ENCODE data around the gene GPR135.

The GPR135 gene

DNA sequence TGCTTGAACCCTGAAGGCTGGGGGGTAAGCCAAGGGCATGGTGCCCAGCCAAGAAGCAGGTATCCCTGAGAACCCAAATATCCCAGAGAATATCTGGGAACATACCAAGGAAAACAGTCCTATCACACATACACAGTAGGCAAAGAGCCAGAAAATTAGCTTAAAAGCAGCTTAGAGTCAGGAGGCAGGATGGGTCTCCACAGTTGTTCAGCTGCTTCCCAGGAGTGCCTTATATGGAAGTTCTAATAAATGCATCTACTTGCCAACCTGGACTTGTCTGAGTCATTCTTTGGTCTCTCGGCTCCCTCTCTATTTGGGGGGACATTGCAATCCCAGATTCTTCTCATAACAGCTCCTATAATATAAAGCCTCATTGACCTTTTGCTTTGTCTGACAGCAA is 9.0 kb upstream of the GPR135 start:
- DNase-seq (ENCODE audit: extremely low read depth, low read depth): no peak

GRCh38 chr14:59464486-59465315 is 479 bp downstream of the GPR135 start:
- no peak for DNase-seq (ENCODE audit: extremely low read depth, low read depth)

More for the DNA sequence above, 9.0 kb upstream of the GPR135 start:
- TF ChIP-seq, protein P1, sequence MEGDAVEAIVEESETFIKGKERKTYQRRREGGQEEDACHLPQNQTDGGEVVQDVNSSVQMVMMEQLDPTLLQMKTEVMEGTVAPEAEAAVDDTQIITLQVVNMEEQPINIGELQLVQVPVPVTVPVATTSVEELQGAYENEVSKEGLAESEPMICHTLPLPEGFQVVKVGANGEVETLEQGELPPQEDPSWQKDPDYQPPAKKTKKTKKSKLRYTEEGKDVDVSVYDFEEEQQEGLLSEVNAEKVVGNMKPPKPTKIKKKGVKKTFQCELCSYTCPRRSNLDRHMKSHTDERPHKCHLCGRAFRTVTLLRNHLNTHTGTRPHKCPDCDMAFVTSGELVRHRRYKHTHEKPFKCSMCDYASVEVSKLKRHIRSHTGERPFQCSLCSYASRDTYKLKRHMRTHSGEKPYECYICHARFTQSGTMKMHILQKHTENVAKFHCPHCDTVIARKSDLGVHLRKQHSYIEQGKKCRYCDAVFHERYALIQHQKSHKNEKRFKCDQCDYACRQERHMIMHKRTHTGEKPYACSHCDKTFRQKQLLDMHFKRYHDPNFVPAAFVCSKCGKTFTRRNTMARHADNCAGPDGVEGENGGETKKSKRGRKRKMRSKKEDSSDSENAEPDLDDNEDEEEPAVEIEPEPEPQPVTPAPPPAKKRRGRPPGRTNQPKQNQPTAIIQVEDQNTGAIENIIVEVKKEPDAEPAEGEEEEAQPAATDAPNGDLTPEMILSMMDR (IDR thresholded peaks at IDR 0.05; ENCODE audit: low read depth, low read length): no peak

GRCh38 chr14:59463787-59464485 is 1.2 kb downstream of the GPR135 start:
- TF ChIP-seq, protein P1 (IDR thresholded peaks at IDR 0.05; ENCODE audit: low read depth, low read length): no peak
- DNase-seq (ENCODE audit: extremely low read depth, low read depth): no peak

More at GRCh38 chr14:59464486-59465315, 479 bp downstream of the GPR135 start:
- TF ChIP-seq, protein P1 (IDR thresholded peaks at IDR 0.05; ENCODE audit: low read depth, low read length): no peak

- TF ChIP-seq, protein P1 (IDR thresholded peaks at IDR 0.05; ENCODE audit: low read depth, low read length): no peak
- DNase-seq (ENCODE audit: extremely low read depth, low read depth): no peak
Observed at GRCh38 chr14:59461891-59462290, 3.3 kb downstream of the GPR135 start.

GRCh38 chr14:59460378-59460777 is 4.8 kb downstream of the GPR135 start:
- TF ChIP-seq, protein P1 (IDR thresholded peaks at IDR 0.05; ENCODE audit: low read depth, low read length): no peak
- DNase-seq (ENCODE audit: extremely low read depth, low read depth): no peak

DNA sequence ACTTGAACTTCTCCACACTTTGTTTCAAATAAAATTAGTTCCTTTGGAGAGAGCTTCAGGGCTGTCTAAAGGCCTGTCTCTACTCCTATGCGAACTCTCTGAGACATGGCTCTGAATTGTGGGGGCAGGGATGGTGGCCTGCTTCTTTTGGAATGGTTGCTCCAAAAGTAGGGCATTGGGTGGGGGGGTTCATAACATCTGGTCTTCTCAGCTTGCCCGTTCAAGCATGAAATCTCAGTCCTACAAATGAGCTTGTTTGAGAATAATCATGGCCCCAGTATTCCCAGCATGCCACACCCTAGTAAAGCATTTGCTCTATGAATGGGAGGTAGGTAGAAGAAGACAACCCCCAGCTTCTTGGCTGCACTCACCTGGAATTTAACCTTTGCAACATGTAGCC is 6.7 kb downstream of the GPR135 start:
- DNase-seq (ENCODE audit: extremely low read depth, low read depth): no peak
- TF ChIP-seq, protein P1 (IDR thresholded peaks at IDR 0.05; ENCODE audit: low read depth, low read length): no peak

DNA sequence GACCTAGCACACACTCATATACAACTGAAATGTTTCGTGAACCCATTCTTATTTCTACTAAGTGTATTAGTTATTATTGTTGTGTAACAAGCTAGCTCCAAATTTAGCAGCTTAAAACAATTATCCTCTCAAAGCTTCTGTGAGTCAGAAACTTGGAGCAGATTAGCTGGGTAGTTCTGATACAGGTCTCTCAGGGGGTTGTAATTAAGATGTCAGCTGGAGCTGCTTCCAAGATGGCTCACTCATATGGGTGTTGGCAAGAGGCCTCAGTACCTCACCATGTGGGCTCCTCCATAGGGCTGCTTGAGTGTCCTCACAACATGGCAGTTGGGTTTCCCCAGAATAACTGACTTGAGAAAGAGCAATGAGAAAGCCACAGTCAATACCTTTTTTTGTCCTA is 9.8 kb downstream of the GPR135 start:
- no peak for DNase-seq (ENCODE audit: extremely low read depth, low read depth)
- TF ChIP-seq, protein P1 (IDR thresholded peaks at IDR 0.05; ENCODE audit: low read depth, low read length): no peak

Data from AG09319 (cell line).